HG03442 (cell line): ENCODE results near the gene FAM53B.

Experiments
- ATAC-seq: cut with Tn5 transposase; IDR thresholded peaks from one replicate; pipeline ENCODE4 v1.9.1; 2021; ENCODE audit warnings: mild to moderate bottlenecking, moderate library complexity; ENCODE audit not compliant: unreplicated experiment

Gene FAM53B

DNA sequence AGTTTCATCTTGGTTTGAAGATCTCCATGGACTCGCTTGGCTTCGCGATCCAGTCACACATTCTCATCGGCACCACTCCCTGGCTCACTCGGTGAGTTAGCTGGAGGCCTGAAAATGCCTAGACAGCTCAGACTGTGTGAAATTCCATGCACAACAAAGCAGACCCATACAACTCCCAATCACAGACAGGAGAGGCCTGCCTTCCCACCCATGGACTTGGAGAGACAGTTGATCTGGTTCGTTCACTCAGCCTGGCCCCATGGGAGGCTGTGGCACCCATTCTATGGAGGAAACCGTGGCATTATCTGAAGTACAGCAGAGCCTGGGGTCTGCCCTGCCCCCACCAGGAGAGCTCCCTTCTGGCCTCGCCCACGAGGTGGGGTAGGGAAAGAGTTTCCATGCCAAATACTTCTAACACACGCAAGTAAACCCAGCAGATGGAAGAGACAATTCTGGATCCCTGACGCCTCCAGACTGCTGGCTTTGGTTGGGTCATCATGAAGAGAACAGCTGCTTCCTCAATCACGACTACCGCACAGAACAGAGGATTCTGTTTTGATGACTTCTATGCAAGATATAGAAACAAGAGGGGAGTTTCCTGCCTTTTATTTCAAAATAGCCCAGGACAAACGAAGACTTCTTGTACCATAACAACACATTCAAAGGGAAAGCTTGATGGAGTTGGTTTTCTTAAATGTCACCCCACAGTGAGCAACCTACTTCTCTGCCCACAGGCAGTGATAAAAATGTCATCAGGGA lies 15.9 kb downstream of the FAM53B start:
- no peak for ATAC-seq

DNA sequence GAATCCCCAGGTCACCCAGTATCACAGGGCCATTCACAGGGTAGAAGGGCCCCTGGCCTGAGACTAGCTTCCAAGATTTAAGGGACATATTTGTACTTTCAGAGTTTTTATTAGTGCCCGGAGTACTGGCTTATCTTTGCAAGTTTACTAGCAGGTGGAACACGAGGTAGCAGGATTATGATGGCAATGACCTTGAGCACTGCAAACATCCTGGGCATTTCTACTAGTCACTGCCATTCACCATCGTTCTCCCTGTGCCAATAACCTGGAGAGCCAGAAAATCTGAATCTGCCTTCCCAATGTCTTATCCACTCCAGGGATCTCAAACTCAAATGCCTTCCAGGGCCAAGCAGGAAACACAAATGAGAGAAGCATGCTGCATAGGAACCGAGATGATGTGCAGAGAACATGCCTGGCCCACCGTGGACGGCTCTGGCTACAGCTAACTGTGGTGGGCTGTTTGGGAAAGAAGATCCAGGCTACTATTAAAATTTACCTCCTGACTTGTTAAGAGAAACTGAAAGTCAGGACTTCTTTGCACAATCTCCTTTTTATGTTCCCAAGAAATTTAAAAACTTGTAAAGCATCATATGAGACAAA lies 16.7 kb downstream of the FAM53B start:
- ATAC-seq = no peak

DNA sequence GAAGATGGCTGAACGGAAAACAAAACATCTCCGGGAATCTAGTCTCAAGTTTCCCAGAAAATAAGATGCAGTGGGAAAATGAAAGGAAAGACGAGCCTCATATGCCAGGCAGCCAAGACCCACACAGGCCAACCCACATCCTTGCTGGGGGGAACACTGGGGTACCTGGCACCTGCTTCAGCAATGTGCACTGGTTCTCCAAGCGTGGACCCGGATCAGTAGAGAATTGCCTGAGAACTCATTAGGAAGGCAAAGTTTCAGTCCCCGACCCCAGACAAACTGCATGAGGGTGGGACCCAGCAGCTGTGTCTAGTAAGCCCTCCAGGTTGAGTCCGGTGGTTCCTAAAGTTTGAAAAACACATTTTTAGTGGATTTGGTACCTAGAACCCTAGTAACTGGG lies 18.4 kb downstream of the FAM53B start:
- no peak for ATAC-seq

DNA sequence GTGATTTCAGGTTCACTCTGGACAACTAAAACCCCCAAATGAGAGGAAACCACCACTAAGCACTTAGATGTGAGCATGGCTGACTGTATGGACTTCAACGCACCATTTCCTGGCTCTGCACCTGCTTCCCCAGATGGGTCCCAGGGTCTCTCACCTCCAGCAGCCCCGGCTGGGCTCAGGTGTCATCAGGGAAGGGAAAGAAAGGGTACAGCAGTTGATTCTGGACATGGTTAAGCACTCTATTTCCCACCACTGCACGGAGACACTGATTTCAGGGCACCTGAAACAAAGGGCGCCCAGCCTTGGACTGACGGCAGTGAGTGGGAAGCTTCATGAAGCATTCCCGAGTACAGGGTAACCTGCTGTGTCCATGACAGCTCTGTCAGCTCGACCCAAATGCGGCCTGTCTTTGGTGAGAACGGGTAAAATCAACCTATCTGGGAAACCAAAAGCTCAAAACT lies 19.0 kb downstream of the FAM53B start:
- no peak for ATAC-seq

DNA sequence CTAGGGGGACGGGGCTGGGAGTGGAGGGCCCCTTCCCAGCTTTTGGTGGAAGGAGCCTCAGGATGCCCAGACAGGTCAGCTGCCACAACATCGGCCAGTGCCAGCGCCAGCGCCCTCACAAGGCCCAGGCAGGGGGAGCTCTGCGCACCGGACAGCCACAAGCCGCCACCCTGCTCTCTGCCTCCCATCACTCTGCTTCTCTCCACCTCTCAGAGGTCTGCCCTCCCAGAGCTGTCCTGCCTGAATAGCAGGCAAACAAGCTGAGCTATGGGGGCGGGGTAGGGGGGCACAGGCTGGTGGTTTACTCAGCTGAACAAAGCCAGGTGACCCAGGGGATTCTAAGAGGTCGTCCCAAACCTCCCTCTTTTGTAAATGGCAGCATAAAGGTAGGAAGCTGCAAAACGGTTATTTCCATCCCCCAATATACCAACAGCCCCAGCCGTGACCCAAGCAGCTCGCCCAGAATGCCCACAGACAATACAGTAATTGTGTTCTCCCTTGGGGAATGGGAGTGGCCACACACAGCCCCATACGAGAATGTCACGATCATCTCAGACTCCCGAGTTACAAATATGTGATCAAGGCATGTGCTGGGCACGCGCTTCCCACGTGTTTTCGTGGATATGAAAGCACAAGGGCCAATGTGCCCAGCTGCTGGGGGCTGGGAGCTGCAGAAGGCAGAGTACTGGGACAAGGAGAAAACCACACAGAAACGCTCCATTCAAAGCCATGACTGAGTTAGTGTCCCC lies 19.7 kb downstream of the FAM53B start:
- ATAC-seq = no peak

DNA sequence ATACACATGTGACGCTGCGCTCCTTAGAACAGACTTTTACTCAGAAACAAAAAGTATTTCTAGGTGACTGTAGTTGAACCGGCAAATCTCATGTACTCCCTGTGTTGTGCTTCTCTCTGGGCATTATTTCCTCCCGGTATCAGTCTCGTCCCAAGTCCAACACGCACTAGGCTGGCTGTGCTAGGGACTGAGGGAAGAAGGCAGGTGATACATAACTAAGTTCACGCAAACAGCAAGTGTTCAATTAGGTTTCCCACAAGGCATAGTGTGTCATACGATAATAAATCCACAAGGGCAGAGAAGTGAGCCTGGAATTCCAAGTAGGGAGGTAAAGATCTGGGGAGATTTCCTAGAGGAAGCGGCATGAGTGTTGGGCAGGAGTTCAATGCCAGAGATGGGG lies 20.4 kb downstream of the FAM53B start:
- ATAC-seq = no peak

DNA sequence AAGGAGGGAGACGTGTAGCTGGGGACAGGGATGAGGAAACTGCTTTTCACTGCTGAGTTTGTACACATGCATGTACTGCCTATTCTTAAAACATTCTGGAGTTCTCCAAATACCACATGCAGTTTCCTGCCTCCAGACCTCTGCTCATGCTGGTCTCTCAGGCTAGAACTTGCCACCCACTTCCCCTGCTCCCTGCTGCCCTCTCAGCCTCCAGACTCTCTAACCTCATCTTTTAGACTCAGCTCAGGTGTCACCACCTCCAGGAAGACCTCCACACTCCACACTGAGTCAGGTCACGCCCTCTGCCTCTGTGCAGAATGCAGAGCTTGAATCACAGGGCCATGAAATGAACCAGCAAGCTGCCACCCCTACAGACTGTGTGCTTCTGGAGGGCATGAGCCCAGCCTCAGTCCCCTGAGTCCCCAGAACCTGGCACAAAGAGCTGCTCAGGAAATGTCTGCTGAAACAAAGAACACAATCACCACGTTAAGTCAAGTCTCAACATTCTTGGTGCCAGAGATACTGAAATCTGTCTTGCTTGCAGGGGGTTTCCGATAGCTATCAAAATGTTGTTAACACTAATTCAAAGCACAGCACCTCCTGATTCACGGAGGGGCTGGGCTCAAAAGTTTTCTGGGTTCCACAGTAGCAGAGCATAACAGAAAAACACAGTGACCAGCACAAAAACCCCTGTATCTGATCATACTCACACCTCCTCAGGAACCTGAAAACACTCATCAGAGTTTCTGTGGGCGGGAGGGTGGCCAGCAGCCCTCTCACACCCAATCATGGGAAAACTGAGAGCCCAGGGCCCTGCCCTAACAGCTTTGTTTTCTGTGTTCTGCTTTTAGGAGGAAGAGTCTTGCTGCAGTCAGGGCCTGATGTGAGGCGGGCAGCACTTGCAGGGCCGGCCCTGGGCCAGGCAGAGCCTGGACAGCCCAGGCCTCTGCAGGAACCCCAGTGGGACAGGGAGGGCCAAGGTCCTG lies 21.1 kb downstream of the FAM53B start:
- peak; percentile 72 for ATAC-seq

DNA sequence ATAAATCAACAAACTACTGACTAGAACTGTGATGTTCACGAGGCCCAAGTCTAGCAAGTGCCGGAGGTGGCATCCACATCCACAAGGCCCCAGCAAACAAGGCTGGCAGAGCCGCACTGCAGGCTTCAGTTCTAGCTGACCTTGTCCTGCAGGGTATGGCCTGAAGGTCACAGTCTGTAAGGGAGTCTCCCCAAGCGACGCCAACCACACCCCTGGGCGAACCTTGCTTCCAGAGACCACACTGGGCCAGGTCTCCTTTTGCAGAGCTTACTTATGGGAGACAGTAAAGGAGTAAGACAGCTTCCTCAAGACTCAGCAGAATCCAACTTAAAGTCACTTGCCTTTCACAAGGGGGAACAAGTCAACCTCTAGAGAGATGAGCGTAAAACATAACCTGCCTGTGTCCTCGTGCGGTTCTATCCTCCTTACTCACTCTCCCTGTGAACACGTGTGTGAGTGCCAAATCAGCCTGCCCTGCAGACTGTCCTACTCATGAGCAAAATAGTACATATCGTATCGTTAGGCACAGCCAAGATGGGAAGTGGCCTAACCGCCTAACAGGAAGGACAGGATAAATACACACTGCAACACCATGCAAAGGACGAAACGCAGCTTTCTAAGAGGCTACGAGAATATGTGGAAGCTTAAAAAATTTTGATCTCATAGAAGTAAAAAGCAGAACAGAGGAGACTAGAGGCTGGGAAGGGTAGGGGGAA lies 22.7 kb downstream of the FAM53B start:
- no peak for ATAC-seq

DNA sequence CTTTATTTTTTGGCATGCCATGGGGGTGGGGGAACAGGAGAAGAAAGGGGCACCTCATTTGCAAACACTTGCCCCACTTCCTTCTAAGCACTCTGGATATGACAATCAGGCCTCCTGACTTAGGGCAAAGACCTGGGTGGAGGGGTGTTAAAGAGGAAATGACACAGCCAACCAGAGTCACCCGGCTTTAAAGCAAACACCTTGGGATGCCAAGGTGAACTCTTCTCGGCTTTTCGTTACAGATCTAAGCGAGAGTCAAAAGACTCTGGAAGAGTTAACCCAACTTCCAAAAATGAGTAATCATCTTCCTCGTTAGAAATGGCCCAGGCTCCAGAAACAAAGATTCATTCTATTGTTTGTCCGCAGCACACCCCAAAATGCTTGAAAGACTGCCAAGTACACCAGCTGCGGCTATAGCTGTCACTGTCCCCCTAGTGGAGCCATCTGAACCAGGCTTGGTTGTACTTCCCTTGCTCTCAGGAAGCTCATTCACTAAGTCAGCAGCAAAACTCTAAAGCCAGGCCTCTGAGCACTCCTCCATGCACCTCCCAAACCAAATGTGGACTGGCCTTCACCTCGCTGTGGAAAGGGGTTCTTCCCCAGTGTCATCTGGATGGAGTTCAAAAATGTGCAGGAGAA lies 24.8 kb downstream of the FAM53B start:
- peak; percentile 30 for ATAC-seq

DNA sequence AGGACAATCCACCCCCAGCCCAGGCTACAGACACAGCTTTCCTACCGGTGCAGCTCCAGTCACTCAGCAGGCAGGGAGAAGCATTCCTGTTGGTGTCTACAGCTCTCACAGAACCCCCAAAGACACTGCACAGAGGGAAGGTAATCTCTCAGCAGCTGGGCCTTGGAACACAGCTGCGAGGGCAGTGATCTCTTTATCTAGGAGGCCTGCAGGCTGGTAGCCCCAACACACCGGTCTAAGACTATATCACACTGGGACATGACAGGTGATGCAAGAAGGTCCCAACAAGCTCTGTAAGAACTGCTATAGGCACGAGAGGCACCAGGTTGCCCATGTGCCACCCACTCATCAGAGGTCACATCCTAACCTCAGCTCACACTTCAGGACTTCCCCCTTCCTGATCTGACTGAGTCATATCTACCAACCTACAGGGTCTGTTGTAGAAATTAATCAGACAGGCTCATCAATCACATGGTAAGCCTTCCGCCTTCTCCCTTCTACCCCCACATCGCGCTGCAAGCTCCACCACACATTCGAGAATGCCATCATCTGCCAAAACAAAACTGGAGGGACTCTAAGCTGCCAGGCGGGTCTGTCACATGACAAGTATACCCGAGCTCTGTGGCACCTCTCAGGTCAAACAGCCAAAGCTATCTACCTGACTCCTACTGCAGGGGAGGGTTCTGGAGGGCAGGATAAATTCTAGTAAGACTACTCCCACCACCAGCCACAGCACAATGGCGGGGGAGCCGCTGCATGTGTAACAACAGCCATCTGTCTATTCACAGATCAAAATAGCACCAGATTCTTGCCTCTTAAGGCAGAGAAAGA lies 26.1 kb downstream of the FAM53B start:
- ATAC-seq = peak; percentile 58

DNA sequence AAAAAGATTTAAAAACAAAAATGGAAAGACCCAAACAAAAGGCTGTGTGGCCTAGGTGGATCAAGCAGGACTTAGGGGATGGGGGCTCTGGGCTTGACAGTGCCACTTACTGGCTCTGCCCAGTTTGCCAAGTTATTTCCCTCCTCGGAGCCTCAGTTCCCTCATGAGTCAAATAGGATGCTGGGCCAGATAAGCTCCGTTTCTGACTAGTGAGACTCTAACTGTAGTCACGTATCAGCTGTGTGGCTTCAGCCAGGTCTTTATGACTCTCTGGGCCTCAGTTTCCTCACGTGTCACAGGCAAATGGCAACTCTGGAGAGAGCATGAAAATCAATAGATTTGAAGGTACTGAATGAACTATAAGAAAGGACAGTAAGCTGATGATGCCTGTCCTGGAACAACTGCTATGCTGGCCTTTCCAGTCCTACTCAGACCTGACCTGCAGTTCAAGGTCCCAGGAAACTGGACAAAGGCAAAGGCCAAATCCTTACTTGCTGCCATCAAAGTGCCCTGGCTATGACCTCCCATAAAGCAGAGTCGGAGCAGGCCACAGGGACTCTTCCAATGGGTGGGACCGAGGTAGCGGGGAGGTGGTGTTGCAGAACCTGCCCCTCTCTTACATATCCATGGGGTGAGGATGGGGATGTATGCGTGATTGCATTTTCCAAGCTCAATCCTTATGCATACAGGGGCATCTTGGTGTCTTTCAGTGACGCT lies 27.0 kb downstream of the FAM53B start:
- ATAC-seq = no peak

DNA sequence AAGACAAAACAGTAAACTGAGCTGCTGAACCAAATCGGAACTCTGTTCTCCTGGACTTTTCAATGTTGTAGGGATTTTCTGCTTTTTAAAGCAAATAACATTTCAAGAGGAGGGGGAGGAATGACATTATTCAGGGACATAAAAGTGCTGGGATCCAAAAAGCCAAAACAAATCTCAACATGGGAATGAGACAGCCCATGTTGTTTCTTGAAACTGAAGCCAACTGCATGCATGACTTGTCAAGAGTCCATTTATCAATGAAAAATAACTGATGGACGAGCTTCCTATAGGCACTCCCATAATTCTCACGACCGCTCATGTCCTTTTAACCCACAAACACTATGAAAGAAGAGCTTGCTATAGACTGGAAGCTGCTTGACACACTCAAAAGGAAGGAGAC lies 27.8 kb downstream of the FAM53B start:
- no peak for ATAC-seq

DNA sequence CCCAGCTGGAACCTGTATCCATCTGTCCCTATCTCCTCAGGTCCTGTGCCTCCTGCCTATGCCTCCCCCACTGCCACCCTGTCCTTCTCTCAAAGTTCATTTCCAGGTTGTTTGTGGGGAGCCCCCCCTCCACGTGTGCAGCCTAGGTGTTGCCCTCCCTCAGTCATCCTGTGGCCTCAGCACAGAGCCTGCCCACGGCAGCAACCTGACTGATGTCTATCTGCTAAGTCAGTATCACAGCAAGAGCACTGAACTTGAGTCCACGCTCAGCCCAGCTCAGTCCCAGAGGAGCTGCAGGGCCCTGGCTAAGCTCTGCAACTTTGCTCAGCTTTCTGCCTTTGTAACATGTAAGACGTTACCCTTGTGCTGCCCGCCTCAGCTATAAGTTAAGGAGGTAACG lies 28.7 kb downstream of the FAM53B start:
- ATAC-seq = no peak

DNA sequence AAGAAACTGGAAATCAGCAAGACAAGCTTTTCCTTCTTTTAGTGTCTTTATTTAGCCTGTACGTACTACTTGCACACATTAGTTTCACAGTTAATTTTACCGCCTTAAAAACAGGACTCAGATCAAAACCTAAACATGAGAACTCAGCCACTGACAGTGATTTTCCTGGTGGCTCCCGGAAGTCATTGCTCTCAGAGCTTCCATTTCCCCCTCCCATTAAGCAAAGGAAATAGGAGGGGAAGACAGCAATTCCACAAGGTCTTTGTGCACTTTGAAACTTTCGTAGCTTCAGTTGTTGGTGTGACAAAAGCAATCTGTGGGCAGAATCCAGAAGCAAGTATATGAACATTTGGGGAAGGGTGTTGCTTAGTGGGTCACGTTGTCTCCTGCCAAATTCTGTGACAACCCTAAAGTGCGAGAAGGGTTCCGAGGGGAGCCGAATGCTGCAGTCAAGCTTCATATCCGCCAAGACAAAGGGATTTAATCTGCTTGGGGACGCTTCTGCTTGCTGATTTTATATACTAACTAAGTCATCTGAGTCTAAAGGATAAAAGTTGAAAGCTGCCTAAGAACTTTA lies 30.4 kb downstream of the FAM53B start:
- no peak for ATAC-seq

DNA sequence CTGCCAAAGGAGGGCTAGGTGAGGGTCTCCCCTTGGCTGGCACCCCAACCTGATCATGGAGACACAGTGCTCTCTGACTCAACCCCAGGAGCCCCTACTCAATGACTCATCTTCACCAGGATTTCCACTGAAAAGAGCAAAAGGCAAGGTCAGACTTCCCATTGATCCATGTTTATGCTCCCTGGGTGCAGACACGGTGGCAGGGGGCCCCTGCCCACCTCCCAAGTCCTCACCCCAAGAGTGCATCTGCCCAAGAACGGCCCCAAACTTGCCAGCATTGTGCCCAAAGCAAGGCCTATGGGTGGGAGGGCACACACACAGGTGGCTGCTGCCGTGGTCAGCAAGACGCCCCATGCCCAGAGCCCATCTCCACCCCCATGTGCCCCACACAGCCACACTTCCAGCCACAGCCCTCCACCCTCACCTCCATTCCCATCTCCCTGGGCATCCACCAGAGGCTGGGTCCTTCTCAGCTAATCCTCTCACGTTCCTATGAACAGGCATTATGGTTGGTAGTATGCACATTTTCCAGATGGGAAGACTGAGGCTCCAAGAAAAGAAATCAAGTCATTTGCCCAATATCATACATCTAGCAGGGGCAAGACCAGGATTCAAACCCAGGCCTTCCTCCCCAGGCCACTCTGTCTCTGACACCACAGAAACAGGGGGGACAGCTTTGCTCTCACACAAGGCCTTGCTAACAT lies 31.3 kb downstream of the FAM53B start:
- no peak for ATAC-seq

DNA sequence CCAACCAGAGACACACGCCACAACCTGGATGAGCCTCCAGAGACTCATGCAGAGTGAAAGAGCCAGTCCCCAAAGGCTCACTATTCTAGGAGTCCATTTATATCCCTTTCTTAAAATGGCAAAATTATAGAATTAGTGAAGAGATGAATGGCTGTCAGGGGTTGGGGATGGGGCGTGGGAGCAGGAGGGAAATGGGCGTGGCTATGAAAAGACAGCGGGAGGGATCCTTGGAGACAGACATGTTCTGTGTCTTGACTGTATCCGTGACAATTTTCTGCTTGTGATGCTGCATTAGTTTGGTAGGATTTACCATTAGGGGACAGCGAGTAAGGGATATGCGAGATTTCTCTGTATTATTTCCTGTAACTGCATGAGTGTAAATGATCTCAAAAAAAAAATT lies 33.0 kb downstream of the FAM53B start:
- ATAC-seq = no peak

DNA sequence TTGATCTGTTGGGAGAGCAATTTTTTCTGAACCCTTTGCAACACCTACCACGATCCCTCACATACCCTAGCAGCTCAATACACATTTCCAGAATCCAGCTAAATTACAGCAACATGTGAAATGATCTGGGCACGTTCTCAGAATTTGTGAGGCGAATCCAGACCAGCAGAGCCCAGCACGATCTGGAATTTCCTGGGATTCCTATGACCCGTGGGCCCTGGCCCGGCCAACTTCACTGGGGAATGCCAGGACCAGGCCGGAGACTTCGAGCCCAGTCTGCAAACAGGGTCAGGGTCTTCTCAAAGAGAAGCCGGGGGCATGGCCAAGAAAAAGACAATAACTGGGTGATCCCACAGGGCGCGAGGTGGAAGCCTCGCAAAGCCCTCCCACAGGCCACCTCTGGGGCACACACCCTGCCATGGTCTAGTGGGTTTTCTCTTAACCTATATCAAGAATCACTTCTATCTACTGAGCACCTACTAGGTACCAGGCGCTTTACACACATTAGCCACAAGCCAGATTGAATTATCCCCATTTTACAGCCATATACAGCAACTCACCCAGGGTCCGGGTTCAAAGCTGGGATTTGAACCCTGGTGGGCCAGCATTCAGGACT lies 33.8 kb downstream of the FAM53B start:
- no peak for ATAC-seq
